ENCODE results near the gene MALSU1.

MALSU1 gene

GRCh38 chr7:23335621-23336020 lies 36.5 kb downstream of the MALSU1 start:
- no peak for DNase-seq (ENCODE audit: low spot score)

DNA sequence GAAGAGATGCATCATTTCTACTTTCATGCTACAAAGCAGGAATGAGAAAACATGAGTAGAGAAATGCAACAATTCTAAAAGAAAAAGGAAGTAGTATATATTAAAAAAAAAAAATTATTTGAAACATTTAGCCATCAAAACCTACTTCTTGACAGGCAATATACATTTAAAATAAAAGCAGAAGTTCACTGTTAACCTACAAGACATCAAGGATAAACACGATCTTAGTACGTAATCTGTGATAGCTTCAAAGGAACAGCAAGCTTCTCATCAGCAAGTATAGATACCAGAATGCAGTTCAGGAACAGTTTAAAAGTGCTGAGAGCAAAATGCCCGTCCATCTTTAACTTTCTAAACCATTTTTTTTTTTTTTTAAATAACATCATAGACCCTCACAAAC lies 36.9 kb downstream of the MALSU1 start:
- no peak for DNase-seq (ENCODE audit: low spot score)

GRCh38 chr7:23336799-23337283 lies 37.7 kb downstream of the MALSU1 start:
- DNase-seq (ENCODE audit: low spot score) = no peak

GRCh38 chr7:23337374-23337773 lies 38.2 kb downstream of the MALSU1 start:
- no peak for DNase-seq (ENCODE audit: low spot score)

- no peak for DNase-seq (ENCODE audit: low spot score)
Observed at GRCh38 chr7:23338439-23338838, 39.3 kb downstream of the MALSU1 start.

- DNase-seq (ENCODE audit: low spot score) = no peak
Observed at GRCh38 chr7:23338863-23339262, 39.7 kb downstream of the MALSU1 start.

DNA sequence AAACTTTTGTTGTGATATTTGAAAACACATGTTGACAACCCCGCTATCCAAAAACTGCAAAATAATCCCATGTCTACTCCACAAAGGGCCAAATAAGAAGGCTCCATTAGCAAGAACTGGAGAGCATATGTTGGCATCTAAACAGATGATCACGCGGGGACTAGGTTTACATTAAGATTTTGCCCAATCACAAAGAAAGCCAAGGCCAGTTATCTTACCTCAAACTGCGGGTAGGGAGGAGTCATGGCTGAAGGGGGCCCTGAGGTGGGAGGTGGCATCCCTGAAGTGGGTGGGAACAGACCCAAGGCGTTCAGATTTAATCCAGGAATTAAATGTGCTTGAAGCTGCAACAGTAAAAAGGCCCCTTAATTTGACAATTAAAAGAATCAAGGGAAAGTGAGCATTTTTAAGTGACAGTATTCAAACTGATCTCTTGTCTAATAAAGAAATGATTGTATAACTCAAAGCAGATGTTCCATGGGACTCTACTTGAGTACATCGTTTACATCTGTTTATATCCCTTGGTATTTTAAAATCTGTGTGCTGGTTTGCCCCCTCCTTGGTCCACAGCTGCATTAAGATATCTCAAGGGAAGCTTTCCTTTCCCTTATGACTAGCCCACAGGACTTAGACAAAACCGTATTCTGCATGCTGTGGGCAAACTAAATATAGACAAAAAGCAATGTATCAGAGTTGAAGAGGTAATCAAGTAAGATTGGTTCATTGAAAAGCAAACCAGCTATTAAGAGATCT lies 42.9 kb downstream of the MALSU1 start:
- DNase-seq (ENCODE audit: low spot score) = no peak

DNA sequence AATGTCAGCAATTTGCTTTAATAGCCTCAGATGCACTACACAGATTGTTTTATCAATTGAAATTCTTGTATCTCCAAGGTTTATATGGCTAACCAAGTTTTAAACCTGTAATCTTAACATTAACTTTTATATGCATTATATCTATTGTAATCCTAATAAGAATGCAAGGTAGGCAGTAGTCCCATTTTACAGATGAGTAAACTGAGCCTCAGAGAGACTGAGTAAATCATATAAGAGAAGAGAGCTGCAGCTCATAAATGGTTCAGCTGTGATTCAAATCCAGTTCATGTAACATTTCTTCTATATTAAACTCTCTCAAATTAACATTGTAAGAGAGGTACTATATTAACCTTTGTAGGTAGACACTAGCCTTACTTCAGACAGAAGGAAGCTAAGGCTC lies 44.0 kb downstream of the MALSU1 start:
- DNase-seq (ENCODE audit: low spot score) = no peak

DNA sequence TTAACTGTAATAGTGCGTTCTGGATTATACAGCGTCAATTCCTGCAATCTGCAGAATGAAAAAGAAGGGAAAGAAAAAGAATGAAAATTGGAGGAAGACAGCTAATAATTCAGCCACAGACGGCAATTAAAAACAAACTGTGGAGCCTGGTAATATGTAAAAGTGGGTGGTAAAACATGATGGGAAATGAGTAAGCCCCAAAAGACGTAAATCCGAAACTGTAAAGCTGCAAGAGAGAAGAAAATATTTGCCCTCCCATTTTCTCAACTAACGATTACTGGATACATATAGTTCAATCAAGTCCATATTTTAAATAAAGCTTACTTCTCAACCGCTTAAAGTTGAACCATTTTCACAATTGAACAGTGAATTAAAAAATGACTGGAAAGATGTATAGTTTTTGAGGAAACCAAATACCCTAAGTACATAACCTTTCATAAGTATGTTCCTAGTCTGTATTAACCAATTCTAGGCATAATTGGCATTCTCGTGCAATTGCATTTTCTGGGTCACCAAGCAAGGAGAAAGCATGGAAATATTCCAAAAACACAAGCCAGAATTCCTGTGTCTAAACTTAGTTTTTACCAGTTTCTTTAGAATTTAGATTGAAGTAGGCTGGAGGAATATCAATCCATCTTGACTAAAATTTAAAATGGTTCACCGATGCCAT lies 44.8 kb downstream of the MALSU1 start:
- no peak for DNase-seq (ENCODE audit: low spot score)

DNA sequence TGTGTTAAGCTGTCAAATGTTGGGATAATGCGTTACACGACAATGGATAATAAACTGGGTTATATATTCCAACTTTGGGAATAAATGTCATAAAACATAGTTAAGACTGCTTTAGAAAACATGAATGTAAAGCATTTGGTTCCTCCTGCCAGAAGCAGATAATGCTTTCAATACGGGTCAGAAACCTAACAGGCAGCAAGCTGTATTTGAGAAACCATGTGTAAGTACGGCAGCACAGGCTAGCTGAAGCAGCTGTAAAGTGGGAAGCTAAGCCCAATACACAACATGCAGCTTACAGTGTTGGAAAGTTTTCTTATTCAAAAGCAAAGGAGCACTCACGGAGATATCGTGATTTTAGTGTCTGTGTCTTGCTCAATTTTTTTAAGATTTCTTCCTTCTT lies 46.5 kb downstream of the MALSU1 start:
- no peak for DNase-seq (ENCODE audit: low spot score)

DNA sequence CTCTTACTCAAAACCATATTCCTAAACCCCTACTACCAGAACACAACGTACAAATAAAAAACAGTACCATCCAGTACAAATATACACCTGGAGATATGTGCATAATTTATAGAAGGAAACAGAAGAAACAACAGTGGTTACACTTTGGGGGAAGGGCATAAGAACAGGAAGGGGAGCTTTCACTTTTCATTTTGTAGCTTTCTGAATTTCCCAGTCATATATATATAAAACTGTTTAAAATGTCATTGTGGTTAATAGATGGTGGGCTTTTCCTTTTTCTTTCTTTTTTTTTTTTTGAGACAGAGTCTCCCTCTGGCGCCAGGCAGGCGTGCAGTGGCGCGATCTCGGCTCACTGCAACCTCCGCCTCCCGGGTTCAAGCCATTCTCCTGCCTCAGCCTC lies 47.2 kb downstream of the MALSU1 start:
- DNase-seq (ENCODE audit: low spot score) = no peak

- no peak for DNase-seq (ENCODE audit: low spot score)
Observed at GRCh38 chr7:23347033-23347681, 48.0 kb downstream of the MALSU1 start.

GRCh38 chr7:23347682-23348180 lies 48.6 kb downstream of the MALSU1 start:
- DNase-seq (ENCODE audit: low spot score) = no peak

DNA sequence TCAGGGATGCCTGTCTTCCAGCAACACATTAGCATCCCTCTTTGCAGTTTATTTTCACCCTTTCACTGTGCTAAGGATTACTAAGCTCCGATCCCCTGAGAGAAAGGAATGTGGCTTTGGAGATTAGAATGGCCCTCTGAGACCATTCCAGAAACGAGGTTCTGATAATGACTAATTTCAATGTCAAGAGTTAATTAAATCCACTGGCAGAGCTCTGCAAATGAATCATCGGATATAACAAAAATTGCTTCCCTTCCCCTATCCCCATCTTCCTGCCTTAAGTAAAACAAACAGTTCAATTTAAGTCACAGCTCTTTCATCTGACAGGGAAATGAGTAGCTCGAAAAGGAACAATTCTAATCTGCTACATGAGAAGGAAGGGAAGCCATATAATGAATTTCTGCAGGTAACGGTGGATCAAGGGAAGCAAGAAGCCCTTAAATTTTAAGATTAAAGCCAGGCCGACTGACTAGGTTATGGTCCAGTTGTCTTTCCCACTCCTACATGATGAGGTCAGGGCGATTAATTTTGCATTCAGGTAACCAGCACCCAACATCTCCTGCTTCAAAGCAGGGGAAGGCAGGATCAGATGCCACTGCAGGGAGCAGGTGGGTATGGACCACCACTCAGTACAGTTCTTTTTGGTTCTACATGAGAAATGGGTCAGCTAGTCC lies 50.5 kb downstream of the MALSU1 start:
- no peak for DNase-seq (ENCODE audit: low spot score)

DNA sequence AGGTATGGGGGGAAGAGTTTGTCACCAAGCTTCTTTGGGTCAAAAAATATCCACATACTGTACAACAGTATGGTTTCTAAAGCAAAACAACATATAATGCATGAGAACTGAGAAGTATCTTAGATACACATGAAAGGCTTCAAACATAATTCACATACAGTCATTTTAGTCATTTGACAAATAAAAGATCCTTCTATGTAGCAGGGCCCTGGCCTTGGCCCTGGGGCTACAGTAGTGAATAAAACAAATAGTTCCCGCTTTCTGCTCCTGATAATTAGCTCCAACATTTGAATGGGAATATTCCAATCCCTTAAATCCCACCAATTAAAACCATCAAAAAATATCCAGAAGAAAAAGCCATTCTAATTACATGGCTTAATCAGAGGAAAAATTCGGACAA lies 51.3 kb downstream of the MALSU1 start:
- DNase-seq (ENCODE audit: low spot score) = no peak

GRCh38 chr7:23353172-23353571 lies 54.0 kb downstream of the MALSU1 start:
- DNase-seq (ENCODE audit: low spot score) = no peak

- DNase-seq (ENCODE audit: low spot score) = no peak
Observed at GRCh38 chr7:23356168-23356567, 57.0 kb downstream of the MALSU1 start.

DNA sequence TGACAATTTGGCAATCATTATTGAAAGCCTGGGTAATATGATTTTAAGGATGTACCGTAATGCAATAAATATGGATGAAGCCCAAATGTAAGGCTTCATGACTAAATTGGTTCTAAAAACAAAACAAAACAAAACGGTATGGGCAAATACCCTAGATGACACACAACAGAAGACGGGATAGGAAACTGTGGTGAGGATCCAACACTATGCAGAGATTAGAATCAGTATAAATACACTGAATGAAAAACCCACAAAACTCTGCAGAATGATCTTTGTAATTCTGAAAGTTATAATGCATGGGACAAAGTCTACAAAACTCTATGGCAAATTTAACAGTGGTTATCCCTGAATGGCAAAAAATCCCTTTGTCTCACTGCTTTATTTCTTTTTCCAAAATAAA lies 57.6 kb downstream of the MALSU1 start:
- DNase-seq (ENCODE audit: low spot score) = no peak

DNA sequence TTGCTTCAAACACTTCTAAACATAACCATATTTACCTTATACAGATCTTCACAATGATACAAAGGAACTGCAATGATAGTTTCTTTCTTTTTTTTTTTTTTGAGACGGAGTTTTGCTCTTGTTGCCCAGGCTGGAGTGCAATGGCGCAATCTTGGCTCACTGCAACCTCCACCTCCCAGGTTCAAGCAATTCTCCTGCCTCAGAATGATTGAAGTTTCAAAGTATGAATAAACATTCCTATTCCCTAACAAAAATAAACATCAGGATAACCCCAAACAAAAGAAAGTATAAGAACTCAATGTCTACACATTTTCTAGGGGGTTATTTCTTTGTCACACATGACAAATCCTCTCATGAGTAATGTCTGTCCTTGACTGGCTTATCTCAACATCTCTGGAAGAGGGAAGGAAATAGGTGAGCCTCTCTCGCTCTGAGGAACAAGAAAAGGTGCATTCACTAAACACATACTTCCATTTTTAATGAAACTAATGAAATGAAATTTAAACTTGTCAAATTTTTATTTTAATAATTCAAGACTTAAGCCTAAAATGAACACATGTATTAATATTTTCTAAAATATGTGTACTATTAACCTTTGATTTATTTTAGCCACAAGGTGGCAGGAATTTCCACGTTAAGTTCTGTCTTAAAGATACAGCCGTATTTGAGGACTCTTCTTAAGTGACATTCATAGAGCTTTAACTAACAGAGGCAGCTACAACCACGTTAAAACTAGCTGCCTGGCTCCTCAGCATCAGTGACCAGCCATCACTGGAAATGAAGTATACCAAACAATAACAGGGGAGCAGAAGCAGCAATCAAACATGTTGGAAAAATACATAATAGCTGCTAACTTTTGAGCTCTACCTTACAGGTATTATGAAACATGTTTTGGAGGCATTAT lies 58.3 kb downstream of the MALSU1 start:
- peak; percentile 29 for DNase-seq (ENCODE audit: low spot score)

DNA sequence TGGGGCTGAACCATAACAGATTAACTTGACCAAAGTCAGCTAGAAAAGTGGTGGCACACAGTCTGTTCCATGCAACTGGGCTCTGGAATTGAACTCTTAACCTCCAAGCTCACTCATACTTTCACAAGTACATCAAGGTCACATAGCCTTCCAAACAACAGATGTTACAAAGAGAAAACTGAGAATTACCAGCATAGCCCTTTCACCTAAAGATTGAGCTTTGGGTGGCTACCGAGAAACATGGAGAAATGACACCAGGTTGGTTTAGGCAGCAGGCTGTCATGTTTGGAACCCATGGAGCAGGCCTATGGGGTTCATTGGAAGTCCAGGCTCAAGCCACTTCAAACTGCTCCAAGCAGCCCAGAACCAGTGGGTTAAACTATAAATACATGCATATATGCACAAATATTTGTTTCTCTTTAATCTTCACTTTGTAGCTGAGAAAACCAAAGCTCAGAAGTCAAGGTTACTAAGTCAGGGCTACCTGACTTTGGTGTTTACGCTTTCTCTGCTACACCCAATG lies 59.1 kb downstream of the MALSU1 start:
- no peak for DNase-seq (ENCODE audit: low spot score)

Measured in HuH-7.5 (cell line).